ENCODE results near the gene MROH8.

MROH8 gene

DNA sequence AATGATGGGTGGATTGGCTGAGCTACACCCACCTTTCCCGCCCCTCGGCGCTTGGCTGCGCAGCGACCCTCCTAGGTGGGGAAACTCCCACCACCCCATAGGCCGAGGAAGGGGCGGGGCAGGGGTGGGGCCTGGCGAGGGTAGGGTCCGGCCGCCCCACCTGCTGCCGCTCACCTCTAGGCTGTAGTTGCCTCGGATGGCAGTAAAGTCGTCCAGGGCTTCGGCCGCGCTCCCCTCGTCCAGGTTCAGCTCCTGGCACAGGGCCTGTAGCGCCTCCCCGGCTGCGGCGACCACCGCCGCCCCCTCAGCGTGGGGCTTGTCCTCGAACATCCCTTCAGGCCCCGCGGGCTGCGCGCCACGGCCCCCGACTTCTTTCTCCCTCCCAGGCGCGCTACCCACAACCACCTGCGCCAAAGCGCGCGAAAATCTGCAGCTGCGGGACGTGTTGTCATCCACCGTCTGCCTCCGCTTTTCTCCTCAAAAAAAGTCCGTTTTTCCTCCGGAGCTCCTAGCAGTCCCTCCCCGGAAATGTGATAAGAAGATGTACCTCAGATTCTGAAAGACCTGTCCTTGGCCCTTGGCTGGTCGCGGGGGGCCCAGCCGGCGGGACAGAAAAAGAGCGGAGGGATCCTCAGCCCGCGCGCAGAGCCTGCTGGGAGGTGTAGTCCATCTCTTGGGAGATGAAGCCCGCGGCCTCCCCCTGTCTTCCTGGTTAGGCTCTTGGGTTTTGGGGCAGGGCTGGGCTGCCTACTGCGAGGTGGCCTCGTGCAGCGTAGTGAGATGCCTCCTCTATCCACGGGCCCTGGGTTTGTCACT, 83.5 kb downstream of the MROH8 start, which contains the start of gene RBL1 (continued):
- TF ChIP-seq PBX3 (CRISPR knock-in tag; IDR thresholded peaks at IDR 0.05) (no peak), ZNF175 (tag by site-specific recombination; IDR thresholded peaks at IDR 0.05) (no peak), ZNF776 (tag by site-specific recombination; IDR thresholded peaks at IDR 0.05; ENCODE audit: borderline replicate concordance) (no peak), ZNF513 (tag by site-specific recombination; IDR thresholded peaks at IDR 0.05) (peak; percentile 68), ZNF518A (tag by site-specific recombination; conservative IDR thresholded peaks at IDR 0.05; ENCODE audit: low read depth) (peak; percentile 82), ZNF645 (tag by site-specific recombination; IDR thresholded peaks at IDR 0.05) (peak; percentile 89; the same call in 1 of the 2 replicates), ZNF521 (tag by site-specific recombination; IDR thresholded peaks at IDR 0.05) (no peak), ZNF140 (tag by site-specific recombination; IDR thresholded peaks at IDR 0.05) (no peak), ZNF426 (tag by site-specific recombination; IDR thresholded peaks at IDR 0.05) (no peak), ZNF600 (tag by site-specific recombination; IDR thresholded peaks at IDR 0.05) (0 out of 2 replicates have a peak, but pooled peaks have one; percentile 27), EGR2 (tag by site-specific recombination; IDR thresholded peaks at IDR 0.05; ENCODE audit: low read depth) (peak; percentile 80), ZNF155 (tag by site-specific recombination; IDR thresholded peaks at IDR 0.05) (no peak), ZNF394 (tag by site-specific recombination; IDR thresholded peaks at IDR 0.05; ENCODE audit: borderline replicate concordance) (peak; percentile 89), ZNF211 (tag by site-specific recombination; IDR thresholded peaks at IDR 0.05; ENCODE audit: low read depth) (no peak), WT1 (tag by site-specific recombination; IDR thresholded peaks at IDR 0.05) (peak; percentile 85)
- TF ChIP-seq, protein P1, sequence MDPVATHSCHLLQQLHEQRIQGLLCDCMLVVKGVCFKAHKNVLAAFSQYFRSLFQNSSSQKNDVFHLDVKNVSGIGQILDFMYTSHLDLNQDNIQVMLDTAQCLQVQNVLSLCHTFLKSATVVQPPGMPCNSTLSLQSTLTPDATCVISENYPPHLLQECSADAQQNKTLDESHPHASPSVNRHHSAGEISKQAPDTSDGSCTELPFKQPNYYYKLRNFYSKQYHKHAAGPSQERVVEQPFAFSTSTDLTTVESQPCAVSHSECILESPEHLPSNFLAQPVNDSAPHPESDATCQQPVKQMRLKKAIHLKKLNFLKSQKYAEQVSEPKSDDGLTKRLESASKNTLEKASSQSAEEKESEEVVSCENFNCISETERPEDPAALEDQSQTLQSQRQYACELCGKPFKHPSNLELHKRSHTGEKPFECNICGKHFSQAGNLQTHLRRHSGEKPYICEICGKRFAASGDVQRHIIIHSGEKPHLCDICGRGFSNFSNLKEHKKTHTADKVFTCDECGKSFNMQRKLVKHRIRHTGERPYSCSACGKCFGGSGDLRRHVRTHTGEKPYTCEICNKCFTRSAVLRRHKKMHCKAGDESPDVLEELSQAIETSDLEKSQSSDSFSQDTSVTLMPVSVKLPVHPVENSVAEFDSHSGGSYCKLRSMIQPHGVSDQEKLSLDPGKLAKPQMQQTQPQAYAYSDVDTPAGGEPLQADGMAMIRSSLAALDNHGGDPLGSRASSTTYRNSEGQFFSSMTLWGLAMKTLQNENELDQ (tag by site-specific recombination; IDR thresholded peaks at IDR 0.05; ENCODE audit: low read depth) = no peak
- TF ChIP-seq, protein P2, sequence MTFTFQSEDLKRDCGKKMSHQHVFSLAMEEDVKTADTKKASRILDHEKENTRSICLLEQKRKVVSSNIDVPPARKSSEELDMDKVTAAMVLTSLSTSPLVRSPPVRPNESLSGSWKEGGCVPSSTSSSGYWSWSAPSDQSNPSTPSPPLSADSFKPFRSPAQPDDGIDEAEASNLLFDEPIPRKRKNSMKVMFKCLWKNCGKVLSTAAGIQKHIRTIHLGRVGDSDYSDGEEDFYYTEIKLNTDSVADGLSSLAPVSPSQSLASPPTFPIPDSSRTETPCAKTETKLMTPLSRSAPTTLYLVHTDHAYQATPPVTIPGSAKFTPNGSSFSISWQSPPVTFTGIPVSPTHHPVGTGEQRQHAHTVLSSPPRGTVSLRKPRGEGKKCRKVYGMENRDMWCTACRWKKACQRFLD (tag by site-specific recombination; IDR thresholded peaks at IDR 0.05) = no peak
- TF ChIP-seq, protein P3, sequence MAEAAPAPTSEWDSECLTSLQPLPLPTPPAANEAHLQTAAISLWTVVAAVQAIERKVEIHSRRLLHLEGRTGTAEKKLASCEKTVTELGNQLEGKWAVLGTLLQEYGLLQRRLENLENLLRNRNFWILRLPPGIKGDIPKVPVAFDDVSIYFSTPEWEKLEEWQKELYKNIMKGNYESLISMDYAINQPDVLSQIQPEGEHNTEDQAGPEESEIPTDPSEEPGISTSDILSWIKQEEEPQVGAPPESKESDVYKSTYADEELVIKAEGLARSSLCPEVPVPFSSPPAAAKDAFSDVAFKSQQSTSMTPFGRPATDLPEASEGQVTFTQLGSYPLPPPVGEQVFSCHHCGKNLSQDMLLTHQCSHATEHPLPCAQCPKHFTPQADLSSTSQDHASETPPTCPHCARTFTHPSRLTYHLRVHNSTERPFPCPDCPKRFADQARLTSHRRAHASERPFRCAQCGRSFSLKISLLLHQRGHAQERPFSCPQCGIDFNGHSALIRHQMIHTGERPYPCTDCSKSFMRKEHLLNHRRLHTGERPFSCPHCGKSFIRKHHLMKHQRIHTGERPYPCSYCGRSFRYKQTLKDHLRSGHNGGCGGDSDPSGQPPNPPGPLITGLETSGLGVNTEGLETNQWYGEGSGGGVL (tag by site-specific recombination; IDR thresholded peaks at IDR 0.05) = 0 out of 2 replicates have a peak, but pooled peaks have one; percentile 51
